HG02981 (cell line): Measurements from ENCODE around the gene FGF14.

Experiments
- ATAC-seq: cut with Tn5 transposase; IDR thresholded peaks from one replicate; pipeline ENCODE4 v1.9.1; 2021; ENCODE audit warnings: mild to moderate bottlenecking, moderate library complexity; ENCODE audit not compliant: unreplicated experiment

FGF14 gene

GRCh38 chr13:102311901-102312300, 89.9 kb downstream of the FGF14 start:
- ATAC-seq: no peak

GRCh38 chr13:102311419-102311796, 90.4 kb downstream of the FGF14 start:
- ATAC-seq: no peak

DNA sequence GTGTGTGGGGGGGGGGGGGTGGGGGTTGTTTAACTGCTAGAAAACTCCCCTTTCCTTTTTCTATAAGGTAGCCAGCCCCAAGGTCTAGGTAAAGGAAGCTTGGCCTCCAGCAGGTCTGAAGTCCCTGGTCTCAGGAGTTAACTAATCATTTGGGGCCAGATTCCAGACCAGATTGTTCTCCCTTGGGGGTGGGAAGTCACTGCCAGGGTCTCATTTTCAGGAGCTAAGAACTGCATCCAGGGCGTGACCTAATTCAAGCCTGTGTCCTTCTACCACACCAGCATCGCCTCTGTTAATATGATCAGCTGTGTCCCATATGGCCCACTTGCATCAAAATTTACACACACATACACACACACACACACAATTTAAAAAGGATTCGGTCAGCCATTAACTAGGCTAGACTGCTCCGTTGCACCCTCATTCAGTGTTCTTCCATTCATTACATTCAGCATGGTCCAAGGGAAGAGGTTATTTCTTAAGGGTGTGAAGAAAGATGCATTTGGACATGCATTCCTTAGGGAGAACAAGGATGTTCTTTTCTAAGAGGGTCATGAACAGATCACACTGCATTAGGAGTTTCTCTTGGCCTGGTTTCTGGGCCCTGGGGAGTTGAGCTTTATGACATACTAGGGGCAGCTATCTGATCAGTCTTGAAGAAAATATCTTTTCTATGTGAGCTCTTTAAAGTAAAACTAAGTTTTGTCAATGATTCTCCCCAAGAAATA, 91.0 kb downstream of the FGF14 start:
- ATAC-seq: no peak

DNA sequence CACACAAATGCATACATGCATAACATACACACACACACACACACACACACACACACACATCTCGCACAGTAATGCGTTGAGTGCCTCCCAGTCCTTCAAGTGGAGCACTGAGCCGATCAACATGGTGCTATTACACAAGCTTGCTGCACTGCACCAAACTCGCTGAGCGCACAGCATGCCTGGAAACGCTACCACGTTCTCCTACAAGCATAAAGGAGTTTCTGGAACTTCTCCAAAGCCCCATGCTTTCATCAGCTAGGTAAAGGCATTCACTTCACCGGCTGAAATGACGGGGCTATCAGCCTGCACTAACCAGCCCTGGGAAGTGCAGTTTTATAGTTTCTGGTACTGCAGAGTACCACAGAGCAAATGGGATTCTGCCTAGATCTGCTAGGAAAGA, 92.7 kb downstream of the FGF14 start:
- ATAC-seq: no peak

GRCh38 chr13:102302534-102302933, 99.3 kb downstream of the FGF14 start:
- no peak for ATAC-seq

DNA sequence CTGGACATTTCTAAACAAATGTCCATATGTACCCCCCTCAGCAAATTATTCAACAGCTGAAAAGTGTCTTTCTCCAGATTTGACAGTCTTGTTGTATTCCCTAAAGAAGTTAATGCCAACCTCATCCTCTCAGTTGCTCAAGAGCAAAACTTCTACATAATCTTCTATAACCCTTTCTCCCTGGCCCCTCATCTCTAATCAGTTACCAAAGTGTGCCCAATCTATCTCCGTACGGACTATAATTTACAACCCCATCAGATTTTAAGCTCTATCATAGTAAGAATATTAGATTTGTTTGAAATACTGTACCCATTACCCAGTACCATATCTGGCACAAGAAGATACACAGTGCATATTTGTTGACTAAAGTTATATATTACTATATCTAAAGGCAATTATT, 101.5 kb downstream of the FGF14 start:
- no peak for ATAC-seq

DNA sequence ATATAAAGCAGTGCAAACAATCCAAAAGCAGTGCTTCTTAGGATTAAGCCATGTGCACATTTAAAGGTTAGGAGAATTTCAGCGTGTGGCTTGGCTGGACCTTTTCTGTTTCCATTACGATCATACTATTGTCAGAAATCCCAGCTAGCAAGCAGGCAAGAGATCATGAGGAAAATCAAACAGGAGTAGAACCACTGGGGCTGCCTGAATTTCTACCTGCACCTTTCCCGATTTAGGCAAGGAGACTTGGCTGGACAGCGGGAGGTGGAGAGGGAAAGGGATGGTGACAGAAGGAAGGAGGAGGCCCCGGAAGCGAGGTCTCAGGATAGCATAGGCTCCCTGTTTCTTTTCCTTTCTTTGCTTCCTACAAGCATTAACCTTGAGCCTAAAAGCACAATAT, 102.5 kb downstream of the FGF14 start:
- no peak for ATAC-seq

DNA sequence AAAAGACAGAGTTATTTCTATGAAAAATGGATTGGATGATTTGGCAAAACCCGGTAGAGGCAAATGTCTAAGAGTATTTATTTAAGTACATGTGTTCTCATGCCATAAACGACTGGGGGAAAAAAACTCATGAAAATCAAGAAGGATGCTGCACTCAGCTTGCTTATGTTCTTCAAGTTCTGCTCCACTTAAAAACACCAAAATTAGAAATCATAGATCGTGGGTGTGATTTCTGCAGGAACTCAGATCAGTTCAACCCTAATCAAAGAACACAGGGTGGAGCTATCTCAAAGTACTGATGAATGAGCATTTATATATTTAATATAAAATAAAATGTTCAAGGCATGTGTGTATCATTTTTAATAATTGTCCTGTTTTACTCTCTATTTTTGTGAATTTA, 103.8 kb downstream of the FGF14 start:
- no peak for ATAC-seq

GRCh38 chr13:102295316-102296048, 106.4 kb downstream of the FGF14 start:
- ATAC-seq: no peak

DNA sequence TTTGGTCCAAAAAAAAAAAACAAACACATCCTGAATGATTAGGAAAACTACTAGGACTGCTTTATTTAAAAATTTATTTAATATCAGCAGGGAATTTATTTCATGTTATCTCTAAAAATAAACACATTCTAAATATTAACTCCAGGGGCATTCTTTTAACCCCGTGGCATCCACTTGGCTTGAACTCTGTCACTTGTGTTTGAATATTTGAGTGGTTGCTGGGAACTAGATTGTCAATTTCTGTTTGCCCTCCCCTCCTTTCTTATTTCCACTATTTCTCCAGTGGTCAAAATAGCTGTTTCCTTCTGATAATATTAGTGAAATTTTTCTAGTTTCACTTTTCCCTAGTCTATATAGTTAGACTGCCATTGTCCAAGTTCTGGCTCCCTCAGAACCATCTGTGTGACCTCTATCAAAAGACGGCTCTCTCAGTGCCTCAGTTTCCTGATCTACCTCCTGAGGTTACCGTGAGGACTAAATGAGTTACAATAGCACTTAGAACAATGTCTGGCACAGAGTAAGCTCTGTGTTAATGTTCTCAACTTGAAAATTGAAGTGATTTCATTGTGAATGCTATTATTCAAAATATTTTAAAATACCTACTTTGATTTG, 107.3 kb downstream of the FGF14 start:
- ATAC-seq: no peak

DNA sequence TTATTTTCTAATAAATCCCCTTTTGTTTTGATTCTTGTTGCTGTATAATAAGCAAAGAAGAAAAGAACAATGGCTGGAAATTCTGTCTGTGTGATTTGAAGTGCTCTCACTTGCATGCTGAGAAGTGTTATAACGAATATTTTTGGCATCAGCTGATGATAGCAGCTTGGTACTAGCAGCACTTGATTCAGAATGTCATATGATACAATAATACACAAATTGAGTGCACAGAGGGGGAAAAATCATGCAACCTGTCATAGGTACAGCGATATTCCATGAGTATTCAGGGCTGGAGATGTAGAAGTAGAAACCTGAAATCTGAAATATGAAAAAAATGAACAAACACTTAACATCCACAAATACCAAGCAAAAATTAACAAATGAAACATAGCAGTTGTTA, 108.1 kb downstream of the FGF14 start:
- ATAC-seq: no peak

DNA sequence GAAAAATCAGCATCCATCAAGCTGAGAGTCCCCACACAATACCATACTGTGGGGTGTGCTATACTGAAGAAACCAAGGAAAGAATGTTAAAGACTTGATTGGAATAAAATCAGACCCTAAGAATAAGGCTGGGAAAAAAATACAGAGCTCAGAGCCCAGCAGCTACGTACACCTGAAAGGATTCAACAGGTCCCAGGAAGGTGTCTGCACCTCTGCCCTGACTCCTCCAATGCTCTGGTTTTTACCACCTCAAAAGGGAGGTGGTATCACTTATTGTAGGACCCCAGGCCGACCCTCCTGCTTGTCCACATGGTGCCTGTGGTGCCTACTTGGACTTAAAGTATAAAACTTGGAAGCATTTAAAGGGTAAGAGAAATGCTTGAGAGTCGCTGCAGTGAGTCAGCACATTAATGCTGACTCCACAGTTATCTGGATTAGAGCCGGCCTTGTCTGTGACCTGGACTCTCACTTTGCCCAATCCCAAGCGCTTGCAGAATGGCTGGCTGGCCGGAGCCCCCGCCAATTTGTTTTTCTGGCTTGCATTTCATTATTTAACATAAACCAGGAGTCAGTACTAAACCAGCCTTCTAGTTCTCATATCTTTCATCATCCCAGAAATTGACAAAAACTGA, 110.1 kb downstream of the FGF14 start:
- ATAC-seq: no peak

DNA sequence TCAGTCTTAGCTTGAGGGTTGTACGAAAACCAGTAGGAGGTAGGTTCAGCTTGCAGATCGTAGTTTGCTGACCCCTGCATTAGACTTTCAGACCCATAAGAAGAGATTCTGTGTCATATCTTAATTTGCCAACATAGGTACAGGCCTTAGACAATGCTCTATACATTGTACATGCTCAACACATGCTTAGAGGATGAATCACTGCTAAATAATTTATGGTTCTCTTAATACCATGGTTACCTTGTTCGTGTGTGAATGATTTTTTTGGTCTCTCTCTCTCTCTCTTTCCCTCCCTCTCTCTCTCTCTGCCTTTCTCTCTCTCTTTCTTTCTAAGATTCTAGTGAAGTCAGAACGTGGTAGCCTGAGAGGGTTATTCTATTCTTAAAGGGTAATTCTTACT, 112.2 kb downstream of the FGF14 start:
- no peak for ATAC-seq

DNA sequence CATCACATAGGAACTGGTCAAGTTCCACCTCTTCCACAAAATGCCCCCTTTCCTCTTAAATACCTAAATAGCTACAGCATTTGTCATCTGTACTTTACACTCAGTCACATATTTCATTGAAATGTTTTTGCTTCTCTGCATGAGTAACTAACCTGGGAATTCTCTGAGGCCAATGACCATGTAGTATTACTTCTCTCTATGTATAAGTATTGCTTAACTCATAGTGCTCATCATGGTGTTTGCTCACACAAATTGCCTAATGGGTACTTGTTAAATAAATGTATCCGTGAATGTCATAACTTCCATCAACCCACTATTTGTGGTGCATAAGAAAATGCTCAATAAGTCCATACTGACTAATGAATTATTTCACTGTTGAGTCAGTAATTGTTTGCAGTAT, 115.5 kb downstream of the FGF14 start:
- ATAC-seq: no peak

- no peak for ATAC-seq
Observed at GRCh38 chr13:102280366-102280765, 121.5 kb downstream of the FGF14 start.

- no peak for ATAC-seq
Observed at GRCh38 chr13:102277286-102277685, 124.6 kb downstream of the FGF14 start.

GRCh38 chr13:102276404-102276803, 125.4 kb downstream of the FGF14 start:
- no peak for ATAC-seq

GRCh38 chr13:102275969-102276368, 125.9 kb downstream of the FGF14 start:
- ATAC-seq: no peak

DNA sequence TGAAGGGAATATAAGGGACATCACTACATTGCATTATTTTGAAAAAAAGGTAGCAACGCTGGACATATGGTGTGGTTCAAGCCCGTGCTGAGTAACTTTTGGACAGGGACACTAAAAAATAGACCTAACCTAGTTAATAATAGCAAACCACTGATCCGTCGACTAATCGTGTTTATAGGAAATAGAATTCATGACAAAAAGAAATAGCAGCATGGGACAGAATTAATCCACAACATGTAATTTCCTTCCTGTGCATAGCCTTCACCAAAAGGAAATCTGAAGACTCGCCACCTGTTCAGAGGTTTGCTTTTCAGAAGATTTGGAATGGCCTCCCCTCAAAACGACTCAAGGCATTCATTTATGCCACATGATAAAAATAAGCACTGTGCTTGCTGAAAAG, 128.7 kb downstream of the FGF14 start:
- ATAC-seq: no peak

- ATAC-seq: no peak
Observed at GRCh38 chr13:102267191-102267590, 134.7 kb downstream of the FGF14 start.

DNA sequence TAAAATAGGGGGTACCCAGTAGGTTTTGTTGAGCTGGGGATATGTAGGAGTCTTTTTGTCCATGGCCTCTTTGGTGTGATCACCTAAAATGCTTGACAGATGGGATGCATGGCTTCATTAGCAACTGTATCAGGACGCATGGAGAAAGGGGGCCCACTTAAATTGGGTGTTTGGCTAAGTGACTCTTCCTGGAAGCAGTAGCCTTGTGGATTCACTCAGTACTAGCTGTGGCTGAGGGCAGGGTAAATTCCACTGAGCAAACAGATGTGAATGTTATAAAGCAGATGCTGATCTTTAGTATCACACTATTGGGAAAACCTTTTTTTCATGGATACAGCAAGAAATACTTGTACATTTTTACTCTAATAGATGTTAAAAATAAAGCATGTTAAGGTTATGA, 140.0 kb downstream of the FGF14 start:
- ATAC-seq: no peak

GRCh38 chr13:102261316-102261715, 140.5 kb downstream of the FGF14 start:
- no peak for ATAC-seq
